Common myeloid progenitor, CD34-positive (primary cell): ENCODE measurements around the gene INO80.

Source experiments
- CTCF ChIA-PET: fragments of 350-600 bp; sonication (Branson Sonifier 250); formaldehyde crosslinking; loops from one replicate; lab custom pipeline; 2021; ENCODE audit warnings: antibody characterized with exemption; lab: Charles Lee
- POLR2A ChIA-PET: fragments of 350-600 bp; sonication (Branson Sonifier 250); formaldehyde crosslinking; loops from one replicate; lab custom pipeline; 2021; ENCODE audit warnings: antibody characterized with exemption; lab: Charles Lee
- DNase-seq, 3 donors: peaks; one replicate each; pipeline versions ENCODE4 v3.0.0 to v3.0.0-alpha.2; 2013
- H3K27ac ChIP-seq, 2 experiments: 1 replicate in 1 of 2; 2 replicates in 1 of 2; pipeline ENCODE4 v1.7.0; 2013; ENCODE audit warnings: inconsistent platforms in 2 of 2, low read length in 2 of 2, mild to moderate bottlenecking in 2 of 2, low read depth in 1 of 2, moderate library complexity in 1 of 2; ENCODE audit not compliant: severe bottlenecking in 2 of 2, insufficient read depth in 1 of 2, poor library complexity in 1 of 2
- H3K27me3 ChIP-seq, 5 experiments: replicated peaks in 2 of 5; 1 replicate in 3 of 5; 2 replicates in 2 of 5; pipeline versions ENCODE4 v1.6.1 to v1.7.0; 2013; ENCODE audit warnings: low read length in 4 of 5, mild to moderate bottlenecking in 2 of 5, moderate library complexity in 2 of 5, inconsistent platforms in 1 of 5; ENCODE audit not compliant: insufficient read depth in 5 of 5, control insufficient read depth in 4 of 5
- H3K36me3 ChIP-seq, 4 experiments: 1 replicate in 2 of 4; 2 replicates in 2 of 4; pipeline versions ENCODE4 v1.6.1 to v1.7.0; 2013; ENCODE audit warnings: low read length in 3 of 4, control low read depth in 1 of 4, mild to moderate bottlenecking in 1 of 4; ENCODE audit not compliant: control insufficient read depth in 4 of 4, insufficient read depth in 4 of 4
- H3K4me1 ChIP-seq, 4 experiments: 1 replicate in 3 of 4; 2 replicates in 1 of 4; pipeline versions ENCODE4 v1.6.1 to v1.7.1; 2013; ENCODE audit warnings: low read length in 3 of 4, mild to moderate bottlenecking in 3 of 4, control low read depth in 1 of 4, inconsistent platforms in 1 of 4, moderate library complexity in 1 of 4; ENCODE audit not compliant: control insufficient read depth in 4 of 4, insufficient read depth in 4 of 4; ENCODE audit errors: control extremely low read depth in 1 of 4
- H3K4me3 ChIP-seq, 7 experiments: 1 replicate in 4 of 7; 2 replicates in 3 of 7; pipeline versions ENCODE4 v1.5.1 to v1.7.0; 2013; ENCODE audit warnings: mild to moderate bottlenecking in 7 of 7, low read length in 6 of 7, moderate library complexity in 6 of 7, inconsistent platforms in 2 of 7, low read depth in 2 of 7, control low read depth in 1 of 7; ENCODE audit not compliant: insufficient read depth in 4 of 7, control insufficient read depth in 1 of 7; ENCODE audit errors: extremely low read depth in 1 of 7
- H3K9me3 ChIP-seq, 5 experiments: 1 replicate in 4 of 5; 2 replicates in 1 of 5; pipeline versions ENCODE4 v1.6.1 to v1.7.1; 2013; ENCODE audit warnings: low read length in 4 of 5, mild to moderate bottlenecking in 2 of 5, inconsistent platforms in 1 of 5, low read depth in 1 of 5, moderate library complexity in 1 of 5; ENCODE audit not compliant: control insufficient read depth in 4 of 5, insufficient read depth in 2 of 5; ENCODE audit errors: control extremely low read depth in 1 of 5
- WGBS: methylation state at CpG from one replicate; pipeline ENCODE4 v1.1.5; 2013; ENCODE audit not compliant: insufficient coverage; 5-methylcytosine and 5-hydroxymethylcytosine counted together

INO80 gene

DNA sequence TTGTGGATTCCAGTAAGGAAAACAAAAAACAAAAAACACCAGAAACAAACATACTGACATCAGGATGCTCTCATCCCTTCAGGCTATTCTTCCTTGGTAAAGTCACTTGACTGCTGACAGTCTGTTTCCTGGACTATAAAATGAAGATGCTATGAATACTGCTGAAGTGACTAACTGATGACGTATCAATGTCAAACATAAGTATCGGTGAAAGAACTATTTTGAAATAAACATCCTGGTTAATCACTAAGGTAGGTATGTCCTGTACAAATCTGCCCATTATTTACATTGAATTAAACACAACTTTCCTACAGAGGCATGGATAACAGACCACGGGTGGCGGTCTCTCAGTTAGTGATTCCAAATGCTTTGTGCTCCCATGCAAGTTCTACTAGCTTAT, 116.9 kb downstream of the INO80 start:
- CTCF ChIA-PET = interaction anchor here (0.8 kb wide), 1 partner anchor 20 kb away, joined by 3 read pairs; no protein-coding TSS in a partner anchor
- no peak overlapping the region for H3K27ac ChIP-seq

DNA sequence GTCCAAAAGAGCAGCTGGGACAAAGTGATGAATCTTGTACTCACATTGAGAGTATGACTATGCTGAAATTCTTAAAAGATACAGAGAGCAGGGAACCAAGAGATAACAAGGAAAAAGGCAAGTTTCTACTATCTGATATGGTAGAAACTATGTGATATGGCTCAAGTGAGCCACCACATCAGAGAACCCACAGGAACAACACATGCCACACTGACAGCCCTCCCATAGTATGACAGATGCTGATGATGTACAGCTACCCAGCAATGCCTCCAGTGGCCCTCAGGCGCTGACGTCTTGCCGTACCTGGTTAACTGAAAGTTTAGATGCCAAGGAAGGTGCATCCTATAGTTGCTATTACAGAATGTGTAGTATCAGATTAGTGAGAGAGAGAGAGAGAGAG, 120.4 kb downstream of the INO80 start:
- no CpG with 5 or more reads among the region's 3 CpGs for WGBS
- H3K4me1 ChIP-seq = no peaks in the 10 kb centered on the region
- no peaks in the 10 kb centered on the region for H3K27me3 ChIP-seq
- H3K36me3 ChIP-seq = peaks cover 18 to 76% (median 50%) of the 10 kb centered on the region in 4 experiments
- DNase-seq = no peak
- no peak overlapping the region for H3K27ac ChIP-seq
- no peak overlapping the region for H3K4me3 ChIP-seq
- ChIA-PET CTCF (no interaction called here), POLR2A (no interaction called here)
- no peaks in the 10 kb centered on the region for H3K9me3 ChIP-seq

More for the DNA sequence above, 116.9 kb downstream of the INO80 start:
- H3K4me1 ChIP-seq = no peaks in the 10 kb centered on the region
- no CpG with 5 or more reads among the region's 4 CpGs for WGBS
- no peak overlapping the region for H3K4me3 ChIP-seq
- POLR2A ChIA-PET = interaction anchor here (1.0 kb wide), 1 partner anchor 95 kb away, joined by 4 read pairs; no protein-coding TSS in a partner anchor
- peaks cover 22 to 67% (median 44%) of the 10 kb centered on the region in 4 experiments for H3K36me3 ChIP-seq
- no peaks in the 10 kb centered on the region for H3K27me3 ChIP-seq
- DNase-seq = no peak
- H3K9me3 ChIP-seq = no peaks in the 10 kb centered on the region

DNA sequence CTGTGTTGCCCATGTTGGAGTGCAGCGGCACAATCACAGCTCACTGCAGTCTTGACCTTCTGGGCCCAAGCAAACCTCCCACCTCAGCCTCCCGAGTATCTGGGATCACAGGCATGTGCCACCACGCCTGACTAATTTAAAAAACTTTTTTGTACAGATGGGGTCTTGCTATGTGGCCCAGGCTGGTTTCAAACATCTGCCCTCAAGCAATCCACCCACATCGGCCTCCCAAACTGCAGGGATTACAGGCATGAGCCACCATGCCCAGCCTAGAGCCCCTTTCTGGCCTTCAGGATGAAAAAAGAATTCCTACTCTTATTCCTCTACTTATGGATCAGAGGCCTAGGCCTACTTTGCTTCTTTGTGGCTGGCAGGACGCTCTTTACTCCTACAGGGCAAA, 123.3 kb downstream of the INO80 start:
- no peak overlapping the region for H3K27ac ChIP-seq
- 96% methylated on average over 4 of the region's 5 CpGs for WGBS
- no peaks in the 10 kb centered on the region for H3K4me1 ChIP-seq
- H3K4me3 ChIP-seq = no peak overlapping the region
- no peaks in the 10 kb centered on the region for H3K9me3 ChIP-seq
- POLR2A ChIA-PET = no interaction called here
- H3K36me3 ChIP-seq = peaks cover 22 to 67% (median 47%) of the 10 kb centered on the region in 4 experiments
- CTCF ChIA-PET = interaction anchor here (1.3 kb wide), 1 partner anchor 15 kb away, joined by 3 read pairs; no protein-coding TSS in a partner anchor
- no peak for DNase-seq
- no peaks in the 10 kb centered on the region for H3K27me3 ChIP-seq

DNA sequence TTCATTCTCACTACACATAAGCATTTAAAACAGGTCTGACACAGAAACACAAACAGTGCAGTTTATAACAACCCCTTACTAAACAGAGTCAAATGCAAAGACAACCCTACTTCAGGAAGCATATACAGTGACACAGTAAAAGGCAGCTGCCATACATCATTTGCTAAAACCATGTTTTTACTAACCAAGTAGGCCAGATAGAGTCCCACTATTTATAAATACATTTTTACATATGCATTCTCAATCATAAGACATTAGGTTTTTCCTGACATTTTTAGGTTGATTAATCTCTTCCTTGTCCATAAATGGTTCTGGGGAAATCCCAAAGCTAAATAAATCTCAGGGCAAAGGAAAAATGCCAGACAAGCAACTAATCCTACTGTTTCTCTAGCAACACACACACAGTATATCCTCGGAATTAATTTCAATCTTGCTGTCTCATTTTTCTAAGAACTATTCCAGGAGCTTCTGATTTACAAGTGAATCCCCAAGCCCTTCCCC, 123.8 kb downstream of the INO80 start:
- no peak overlapping the region for H3K27ac ChIP-seq
- no peaks in the 10 kb centered on the region for H3K9me3 ChIP-seq
- no peak for DNase-seq
- no peaks in the 10 kb centered on the region for H3K4me1 ChIP-seq
- ChIA-PET POLR2A (no interaction called here), CTCF (interaction anchor here (0.6 to 1.3 kb wide), 2 partner anchors 16 to 88 kb away, joined by 3 read pairs; no protein-coding TSS in a partner anchor)
- H3K27me3 ChIP-seq = no peaks in the 10 kb centered on the region
- no peak overlapping the region for H3K4me3 ChIP-seq
- no CpG with 5 or more reads among the region's 1 CpG for WGBS
- peaks cover 26 to 68% (median 47%) of the 10 kb centered on the region in 4 experiments for H3K36me3 ChIP-seq

DNA sequence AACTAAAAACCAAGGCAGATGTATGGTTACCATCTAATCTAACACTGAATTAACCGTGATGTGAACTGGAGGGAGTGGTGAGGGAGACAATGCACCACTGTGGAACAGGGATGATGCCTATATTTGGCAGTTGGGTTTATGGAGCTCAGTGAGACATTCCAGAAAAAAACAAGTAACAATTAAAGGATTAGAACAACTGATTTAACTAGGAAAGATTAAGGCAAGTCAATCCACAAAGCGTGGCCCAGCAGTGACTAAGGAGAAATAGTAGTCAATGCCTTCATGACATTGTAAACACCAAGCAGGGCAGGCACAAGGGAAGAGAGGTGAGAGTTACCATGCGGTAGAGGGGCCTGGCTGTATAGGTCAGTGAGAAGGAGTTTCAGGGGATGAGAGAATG, 124.7 kb downstream of the INO80 start:
- DNase-seq = no peak
- H3K36me3 ChIP-seq = peaks cover 25 to 69% (median 49%) of the 10 kb centered on the region in 4 experiments
- POLR2A ChIA-PET = no interaction called here
- CTCF ChIA-PET = interaction anchor here (1.2 to 1.3 kb wide), 2 partner anchors 17 to 193 kb away, joined by 3 read pairs; no protein-coding TSS in a partner anchor
- H3K9me3 ChIP-seq = no peaks in the 10 kb centered on the region
- WGBS = 100% methylated on average over 2 of the region's 3 CpGs
- H3K4me1 ChIP-seq = no peaks in the 10 kb centered on the region
- no peak overlapping the region for H3K4me3 ChIP-seq
- no peaks in the 10 kb centered on the region for H3K27me3 ChIP-seq
- no peak overlapping the region for H3K27ac ChIP-seq

DNA sequence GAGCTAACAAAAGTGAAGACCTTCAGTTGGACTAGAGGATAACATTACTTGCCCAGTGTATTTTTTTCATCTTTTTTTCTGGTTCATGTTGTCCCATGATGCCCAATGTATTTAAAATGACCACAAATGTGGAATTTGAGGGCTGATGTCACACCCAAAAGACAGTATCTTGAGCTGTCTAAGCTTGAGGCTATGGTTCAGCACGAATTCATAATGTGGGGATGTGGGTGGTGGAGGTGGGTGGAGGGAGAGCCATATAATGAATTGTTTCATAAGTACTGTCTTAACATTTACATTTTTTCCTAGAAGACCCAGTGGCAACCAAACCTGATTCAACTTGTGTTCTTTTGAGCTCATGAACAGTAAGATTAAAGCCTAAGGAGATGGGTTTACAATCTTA, 125.3 kb downstream of the INO80 start:
- no CpG with 5 or more reads among the region's 1 CpG for WGBS
- Histone ChIP-seq H3K4me3 (no peak overlapping the region), H3K9me3 (no peaks in the 10 kb centered on the region), H3K36me3 (peaks cover 27 to 69% (median 48%) of the 10 kb centered on the region in 4 experiments), H3K27me3 (no peaks in the 10 kb centered on the region), H3K27ac (no peak overlapping the region), H3K4me1 (no peaks in the 10 kb centered on the region)
- ChIA-PET CTCF (interaction anchor here (0.7 to 1.2 kb wide), 2 partner anchors 25 to 193 kb away, joined by 3 read pairs; no protein-coding TSS in a partner anchor), POLR2A (no interaction called here)
- no peak for DNase-seq

DNA sequence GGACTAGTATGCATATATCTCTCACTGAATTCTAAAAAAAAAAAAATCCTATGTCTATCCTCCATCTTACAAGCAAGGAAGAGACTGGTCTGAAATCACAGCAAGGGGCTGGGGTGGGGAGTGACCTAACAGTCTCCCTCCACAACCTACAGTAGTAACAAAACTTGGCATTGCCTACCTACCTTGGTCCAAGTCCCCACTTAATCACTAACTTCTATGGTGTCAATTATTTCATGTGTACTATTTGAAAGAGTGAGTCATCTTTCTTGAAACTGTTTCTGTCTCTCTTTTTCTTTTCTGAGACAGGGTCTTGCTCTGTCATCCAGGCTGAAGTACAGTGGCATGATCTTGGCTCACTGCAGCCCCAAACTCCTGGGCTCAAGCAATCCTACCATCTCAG, 126.0 kb downstream of the INO80 start:
- POLR2A ChIA-PET = no interaction called here
- no peaks in the 10 kb centered on the region for H3K4me1 ChIP-seq
- H3K27me3 ChIP-seq = no peaks in the 10 kb centered on the region
- H3K4me3 ChIP-seq = no peak overlapping the region
- peaks cover 26 to 69% (median 51%) of the 10 kb centered on the region in 4 experiments for H3K36me3 ChIP-seq
- no peak for DNase-seq
- CTCF ChIA-PET = interaction anchor here (0.7 to 1.2 kb wide), 2 partner anchors 26 to 194 kb away, joined by 3 read pairs; no protein-coding TSS in a partner anchor
- H3K9me3 ChIP-seq = no peaks in the 10 kb centered on the region
- H3K27ac ChIP-seq = no peak overlapping the region
